Measurements from ENCODE around the gene TWIST1. TPM values are rescaled to one million over a fixed set of nuclear protein-coding genes. Genes with fewer than 3 reads are reported as not detected.

TWIST1 gene
- total and polyA plus RNA-seq, 2 of the 13 experiments (the other 11 are each of a cell fraction or from before 2014, with no cell fraction given): not detected

- TF ChIP-seq KIAA2018 (CRISPR knock-in tag; IDR thresholded peaks at IDR 0.05; ENCODE audit: borderline replicate concordance): no peak
- no peak for TF ChIP-seq MYPOP (CRISPR knock-in tag; IDR thresholded peaks at IDR 0.05)
Observed at GRCh38 chr7:19106241-19107080, 11.0 kb downstream of the TWIST1 start (continued).

Data from HepG2 (cell line).